Activated naive CD4-positive, alpha-beta T cell treated with Interleukin-2 at 50 U/mL for 16 hours (primary cell): ENCODE data around the gene TH.
"Not testable (repeated sequence)": the region's sequence is repeated elsewhere in the genome, so short reads cannot be mapped to it uniquely, and the experiment has no call there.

Experiments used
- DNase-seq: peaks from one replicate; pipeline ENCODE4 v3.0.0-alpha.2; 2020

The TH gene

DNA sequence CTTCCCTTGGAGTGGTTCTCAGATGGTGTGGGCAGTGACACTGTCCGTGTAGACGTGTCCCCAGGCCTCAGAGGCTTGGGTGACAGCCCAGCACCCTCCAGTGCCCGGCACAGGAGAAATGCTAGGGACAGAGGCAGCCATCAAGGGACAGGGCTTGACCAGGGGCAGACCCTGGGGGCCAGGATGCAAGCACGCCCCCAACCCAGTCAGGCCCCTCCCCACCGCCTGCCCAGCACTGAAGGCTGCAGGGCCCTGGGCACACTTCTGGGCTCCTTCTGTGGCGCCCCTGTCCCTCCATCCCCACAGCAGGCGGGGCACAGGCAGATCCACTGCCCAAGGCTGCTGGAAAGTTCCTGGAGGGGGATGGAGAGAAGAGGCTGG, 43.5 kb downstream of the TH start:
- no peak for DNase-seq

DNA sequence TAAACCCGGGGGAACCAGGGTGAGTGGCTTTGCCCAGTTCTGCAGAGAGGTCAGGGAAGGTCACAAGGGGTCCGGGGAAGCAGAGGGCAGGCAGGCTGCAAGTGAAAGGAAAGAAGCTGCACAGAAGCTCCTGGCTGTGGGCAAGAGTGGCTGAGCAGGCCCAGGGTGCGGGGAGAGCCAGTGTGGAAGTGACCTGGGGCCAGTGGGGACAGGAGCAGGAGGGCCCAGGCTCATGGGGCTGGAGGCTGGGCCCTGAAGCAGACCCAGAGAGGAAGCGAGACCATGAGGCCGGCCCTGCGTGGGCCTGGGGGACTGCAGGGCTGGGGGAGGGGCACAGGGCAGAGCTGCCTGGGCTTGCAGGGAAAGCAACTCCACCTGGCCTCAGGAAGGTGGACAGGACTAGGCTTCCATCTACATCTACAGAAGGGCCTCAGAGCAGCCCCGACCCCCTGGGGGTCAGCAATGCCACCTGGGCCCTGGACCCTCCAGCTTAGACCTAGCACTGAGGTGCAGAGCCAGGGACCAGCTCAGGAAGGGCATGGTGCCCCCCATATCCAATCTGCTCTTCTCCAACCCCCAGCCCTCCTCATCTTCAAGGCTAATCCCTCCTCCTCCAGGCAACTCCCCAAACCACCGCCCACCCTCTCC, 44.0 kb downstream of the TH start:
- no peak for DNase-seq

DNA sequence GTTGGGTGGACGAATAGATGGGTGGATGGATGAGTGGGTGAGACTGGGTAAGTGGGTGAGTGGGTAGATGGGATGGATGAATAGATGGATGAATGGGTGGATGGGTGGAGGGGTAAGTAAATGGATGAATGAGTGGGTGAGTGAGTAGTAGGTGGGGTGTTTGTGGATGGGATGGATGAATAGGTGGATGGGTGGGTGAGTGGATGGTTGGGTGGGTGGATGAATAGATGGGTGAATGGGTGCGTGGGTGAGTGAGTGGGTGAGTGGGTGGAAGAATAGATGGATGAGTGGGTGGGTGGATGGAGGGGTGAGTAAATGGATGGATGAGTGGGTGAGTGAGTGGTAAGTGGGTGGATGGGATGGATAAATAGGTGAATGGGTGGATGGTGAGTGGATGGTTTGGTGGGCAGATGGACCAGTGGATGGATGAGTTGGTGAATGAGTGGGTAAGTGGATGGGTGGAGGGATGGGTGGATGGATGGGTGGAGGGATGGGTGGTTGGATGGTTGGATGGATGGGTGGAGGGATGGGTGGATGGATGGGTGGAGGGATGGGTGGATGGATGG, 45.0 kb downstream of the TH start:
- DNase-seq = no peak

DNA sequence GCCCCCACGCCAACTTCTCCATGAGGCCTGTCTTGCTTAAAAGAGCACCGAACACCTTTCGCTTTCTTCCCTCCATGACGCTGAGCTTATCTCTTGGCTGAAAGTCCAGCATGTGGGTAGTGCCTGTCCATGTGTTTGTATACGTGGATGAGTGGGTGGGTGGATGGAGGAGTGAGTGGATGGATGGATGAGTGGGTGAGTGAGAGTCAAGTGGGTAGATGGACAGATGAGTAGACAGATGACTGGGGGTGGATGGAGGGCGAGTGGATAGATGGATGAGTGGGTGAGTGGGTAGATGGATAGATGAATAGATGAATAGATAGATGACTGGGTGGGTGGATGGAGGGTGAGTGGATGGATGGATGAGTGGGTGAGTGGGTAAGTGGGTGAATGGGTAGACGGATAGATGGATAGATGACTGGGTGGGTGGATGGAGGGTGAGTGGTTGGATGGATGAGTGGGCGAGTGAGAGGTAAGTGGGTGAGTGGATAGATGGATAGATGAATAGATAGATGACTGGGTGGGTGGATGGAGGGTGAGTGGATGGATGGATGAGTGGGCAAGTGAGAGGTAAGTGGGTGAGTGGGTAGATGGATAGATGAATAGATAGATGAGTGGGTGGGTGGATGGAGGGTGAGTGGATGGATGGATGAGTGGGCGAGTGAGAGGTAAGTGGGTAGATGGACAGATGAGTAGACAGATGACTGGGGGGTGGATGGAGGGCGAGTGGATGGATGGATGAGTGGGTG, 46.7 kb downstream of the TH start:
- DNase-seq = not testable (repeated sequence)

DNA sequence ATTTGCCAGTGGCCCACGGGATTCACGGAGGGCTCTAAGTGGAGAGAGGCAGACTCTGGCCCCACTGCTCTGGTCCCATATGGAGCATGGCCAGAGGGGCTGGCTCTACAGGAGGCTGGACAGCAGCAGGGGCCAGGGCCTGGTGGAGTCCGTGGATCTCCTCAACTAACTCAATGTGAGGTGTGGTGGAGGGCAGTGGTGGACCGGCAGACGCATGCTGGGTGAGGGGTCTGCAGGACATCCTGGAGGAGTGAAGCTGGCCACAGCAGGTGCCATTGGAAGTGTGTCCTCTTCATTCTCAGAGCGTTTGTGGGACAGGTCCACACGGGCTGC, 48.0 kb downstream of the TH start:
- no peak for DNase-seq

DNA sequence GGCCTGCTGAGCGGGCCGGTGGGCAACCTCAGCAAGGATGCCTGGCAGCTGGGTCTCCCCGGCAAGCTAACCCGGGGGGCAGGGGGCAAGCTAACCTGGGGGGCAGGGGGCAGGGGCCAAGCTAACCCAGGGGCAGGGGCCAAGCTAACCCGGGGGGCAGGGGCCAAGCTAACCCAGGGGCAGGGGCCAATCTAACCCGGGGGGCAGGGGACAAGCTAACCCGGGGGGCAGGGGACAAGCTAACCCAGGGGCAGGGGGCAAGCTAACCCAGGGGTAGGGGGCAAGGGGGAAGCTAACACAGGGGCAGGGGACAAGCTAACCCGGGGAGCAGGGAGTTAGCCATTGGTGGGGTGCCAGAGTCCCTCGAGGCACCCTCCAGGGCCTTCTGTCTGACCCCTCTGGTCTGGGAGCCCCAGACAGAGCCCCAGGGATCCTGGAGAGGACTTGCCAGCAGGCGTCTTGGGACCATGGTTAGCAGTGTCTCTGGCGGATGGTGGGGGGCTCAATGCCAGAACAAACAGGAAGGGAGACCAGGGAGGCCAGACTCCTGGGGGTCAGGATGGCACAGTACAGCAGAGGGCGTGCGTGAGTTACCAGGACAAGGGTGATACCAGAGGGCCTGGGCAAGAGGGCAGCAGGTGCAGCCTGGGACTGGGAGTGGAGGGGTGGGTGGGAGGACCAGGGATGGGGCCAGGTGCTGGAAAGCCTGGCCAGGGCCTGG, 48.5 kb downstream of the TH start:
- DNase-seq = no peak

DNA sequence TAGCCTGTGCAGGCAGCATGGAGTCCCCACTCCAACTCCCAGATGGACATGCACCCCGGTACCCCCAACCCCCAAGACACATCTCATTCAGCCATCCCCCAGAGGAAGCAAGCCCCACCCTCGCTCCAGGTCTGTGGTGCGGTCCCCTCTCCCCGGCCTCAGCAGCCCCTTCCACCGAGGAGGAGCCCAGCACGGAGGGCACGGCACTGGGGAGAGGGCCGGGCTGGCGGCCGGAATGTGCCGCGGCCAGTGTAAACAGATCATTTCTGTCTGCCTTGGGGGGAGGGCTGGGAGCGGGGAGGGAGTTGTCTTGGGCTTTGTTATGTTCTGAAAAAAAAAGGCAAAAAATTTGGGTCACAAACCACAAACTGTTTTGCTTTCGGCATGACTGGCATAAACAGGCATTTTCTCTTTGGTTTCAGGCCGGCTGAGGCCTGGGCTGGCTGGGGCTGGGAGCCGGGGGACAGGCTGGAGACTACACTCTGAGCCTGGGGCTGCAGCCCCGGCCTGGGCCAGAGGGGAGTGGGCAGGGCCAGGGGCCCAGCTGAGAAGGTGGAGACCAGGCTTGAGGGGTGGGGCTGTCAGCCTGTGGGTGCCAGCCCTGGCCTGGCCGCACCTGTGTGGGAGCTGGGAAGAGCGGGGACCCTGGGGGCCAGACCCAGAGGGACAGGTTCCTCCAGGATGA, 49.3 kb downstream of the TH start:
- no peak for DNase-seq

DNA sequence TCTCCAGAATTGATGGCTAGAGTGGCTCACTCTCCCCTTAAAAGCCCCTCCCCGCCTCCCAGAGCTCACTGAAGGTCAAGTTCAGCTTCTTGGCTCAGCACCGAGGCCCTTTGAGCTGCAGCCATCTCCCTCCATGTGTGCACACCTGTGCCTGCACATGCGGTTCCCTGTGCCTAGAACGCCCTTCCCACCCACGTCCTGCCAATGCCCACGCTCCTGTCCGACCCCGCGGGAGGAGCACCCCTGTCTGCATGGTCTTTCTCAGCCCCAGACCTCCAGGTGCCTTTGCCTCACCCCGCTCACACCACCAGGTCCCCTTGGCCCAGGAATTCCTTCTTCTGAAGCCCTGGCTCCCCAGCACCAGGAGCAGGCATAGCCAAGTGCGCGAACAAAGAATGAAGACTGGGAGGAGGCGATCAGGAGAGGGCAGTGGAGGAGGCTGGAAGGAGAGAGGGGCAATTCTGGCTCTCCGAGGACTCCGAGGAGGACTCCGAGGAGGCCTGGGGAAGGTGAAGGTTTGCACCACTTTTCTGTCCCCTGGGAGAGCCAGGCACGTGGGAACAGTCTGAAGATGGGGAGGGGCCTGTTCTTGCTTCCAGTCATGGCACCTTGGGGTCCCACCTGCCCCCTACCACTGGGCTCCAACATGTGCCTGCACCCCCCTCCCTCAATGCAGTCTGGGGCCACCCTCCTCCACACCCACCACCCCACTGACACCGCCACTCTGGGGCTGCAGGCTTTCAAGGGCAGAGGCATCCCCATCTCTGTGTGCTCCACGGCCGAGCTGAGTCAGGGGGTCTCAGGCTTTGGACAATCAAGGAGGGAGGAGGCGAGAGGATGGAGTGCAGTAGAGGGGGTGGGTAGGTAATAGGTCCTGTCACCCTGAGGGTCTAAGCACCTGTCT, 50.1 kb downstream of the TH start:
- DNase-seq = no peak

DNA sequence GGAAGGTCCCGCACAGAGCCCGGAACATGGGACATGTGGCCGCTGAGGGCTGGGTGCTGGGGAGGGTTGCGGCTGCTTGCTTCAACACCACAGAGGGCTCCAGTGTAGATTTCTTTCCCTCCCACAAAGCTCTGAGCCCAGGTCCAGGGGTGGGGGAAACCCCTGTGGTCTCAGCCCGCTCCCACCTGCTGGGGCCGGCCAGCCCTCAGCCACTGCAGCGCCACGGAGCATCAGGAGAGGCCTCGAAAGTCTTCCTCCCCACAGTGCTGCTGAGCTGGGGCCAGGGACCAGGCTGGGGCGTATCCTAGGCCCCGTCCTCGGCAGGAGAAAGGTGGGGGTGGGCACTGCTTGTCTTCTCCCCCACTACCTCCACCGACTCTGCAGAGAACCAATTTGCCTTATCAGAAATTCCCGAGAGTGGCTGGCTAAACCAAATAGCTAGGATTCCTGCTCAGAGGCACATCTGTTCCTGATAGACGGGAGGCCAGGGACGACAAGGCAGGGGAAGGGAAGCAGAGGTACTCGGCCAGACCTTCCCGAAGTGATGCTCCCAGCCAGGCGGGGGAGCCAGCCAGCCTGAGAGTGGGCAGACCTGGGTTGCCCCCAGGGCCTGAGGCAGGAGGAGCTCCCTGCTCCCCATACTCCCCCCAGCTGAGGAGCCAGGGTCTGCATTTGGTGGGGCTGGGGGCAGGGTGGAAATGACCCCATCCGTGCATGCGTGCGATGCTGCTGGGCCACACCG, 51.1 kb downstream of the TH start:
- DNase-seq = no peak

DNA sequence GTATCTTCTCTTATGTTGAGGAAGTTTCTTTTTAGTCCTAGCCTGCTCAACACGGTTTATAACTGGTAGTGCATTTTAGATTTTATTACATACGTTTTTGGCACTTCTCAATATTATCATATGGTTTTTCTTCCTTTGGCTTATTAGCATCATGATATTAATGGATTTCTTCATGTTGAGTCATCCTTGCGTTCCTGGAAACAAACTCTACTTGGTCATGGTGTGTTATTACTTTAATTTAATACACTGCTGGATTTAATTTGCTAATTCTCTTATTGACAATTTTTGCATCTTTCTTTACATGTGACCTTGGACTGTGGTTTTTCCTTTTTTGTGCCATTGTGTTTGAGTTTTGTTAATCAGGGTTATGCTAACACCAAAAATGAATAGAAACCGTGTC, 52.9 kb downstream of the TH start:
- no peak for DNase-seq

DNA sequence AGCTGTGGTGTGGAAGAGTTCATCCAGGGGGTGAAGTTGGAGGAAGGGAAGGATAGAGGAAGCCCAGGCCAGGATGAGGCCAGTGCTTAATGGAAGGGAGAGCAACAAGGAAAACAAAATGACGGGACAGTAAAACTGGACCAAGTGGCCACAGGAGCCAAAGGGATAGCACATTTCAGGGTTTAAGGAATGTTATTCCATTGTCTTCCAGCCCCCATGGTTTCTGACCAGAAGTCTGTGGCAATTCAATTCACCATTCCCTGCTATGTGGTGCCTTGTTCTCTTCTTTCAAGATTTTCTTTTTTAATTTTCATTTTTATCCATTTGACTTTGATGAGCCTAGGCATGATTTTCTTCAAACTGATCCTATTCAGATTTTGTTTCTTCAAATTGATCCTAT, 54.9 kb downstream of the TH start:
- no peak for DNase-seq

DNA sequence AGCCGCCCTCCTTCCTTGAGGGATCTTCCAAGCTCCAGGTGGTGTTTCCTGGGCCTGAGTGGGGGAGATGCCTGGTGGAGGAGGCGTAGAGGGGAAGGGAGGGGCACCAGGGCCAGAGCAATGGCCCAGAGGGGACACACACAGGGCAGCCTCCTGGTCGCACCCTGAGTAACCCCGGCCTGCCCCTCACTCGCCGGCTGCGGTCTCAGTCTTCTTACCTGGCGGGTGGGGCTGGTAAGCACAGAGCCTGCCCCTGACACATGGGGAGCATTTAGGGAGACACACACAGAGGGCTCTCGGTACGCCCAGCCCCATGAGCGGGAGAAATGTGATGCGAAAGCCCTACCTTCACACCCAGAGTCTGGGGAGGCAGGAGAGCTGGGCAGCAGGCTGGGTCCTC, 56.3 kb downstream of the TH start:
- DNase-seq = no peak

DNA sequence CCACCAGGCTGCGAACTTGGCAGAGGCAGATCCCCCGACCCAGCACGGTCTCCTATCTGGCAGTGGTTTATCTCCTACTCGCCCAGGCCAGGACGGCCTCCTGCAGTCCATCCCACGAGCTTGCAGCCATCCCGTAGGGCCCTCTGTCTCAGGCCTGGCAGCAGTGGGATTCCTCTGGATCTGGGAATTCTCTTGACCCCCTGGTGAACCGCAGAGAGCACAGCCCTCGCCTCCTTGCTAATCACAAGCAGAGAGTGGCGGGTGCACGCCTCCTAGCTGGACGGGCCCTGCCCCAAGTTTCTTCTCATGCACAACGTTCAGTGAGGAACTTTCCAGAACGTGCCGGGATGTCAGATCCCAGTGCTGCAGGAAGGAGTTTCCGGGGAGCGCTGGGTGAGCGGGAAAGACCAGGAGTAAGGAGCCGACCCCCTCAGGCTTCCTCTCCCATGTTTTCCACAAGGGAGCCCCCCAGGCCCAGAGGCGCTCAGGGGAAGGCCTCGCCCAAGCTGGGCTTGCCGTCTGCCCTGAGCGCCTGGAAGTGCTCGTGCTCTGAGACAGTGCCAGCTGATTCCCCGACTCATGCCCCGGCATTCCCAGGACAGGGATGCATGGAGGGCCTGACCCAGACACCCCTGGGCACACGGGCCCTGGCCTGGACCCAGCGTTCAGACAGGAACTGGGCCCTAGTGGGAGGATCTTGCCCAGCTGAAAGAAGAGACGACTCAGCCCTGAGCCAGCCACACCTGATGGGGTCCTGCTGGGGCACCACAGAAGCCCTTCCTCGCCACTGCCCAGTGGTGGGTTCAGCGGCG, 57.0 kb downstream of the TH start:
- no peak for DNase-seq
